ENCODE data around the gene TBX2. TPM values are rescaled to one million over a fixed set of nuclear protein-coding genes. Genes with fewer than 3 reads are reported as not detected.

The TBX2 gene
- total and polyA plus RNA-seq, 10 of the 15 experiments (the other 5 are each of a cell fraction or from before 2014, with no cell fraction given): 0.13 TPM; not detected in 9

- no peak for TF ChIP-seq USF2 (IDR thresholded peaks at IDR 0.05; ENCODE audit: borderline replicate concordance, low read depth, low read length)
Measured at GRCh38 chr17:61416540-61417363, 17.1 kb downstream of the TBX2 start (continued).

GRCh38 chr17:61418449-61418848, 18.8 kb downstream of the TBX2 start:
- RAD21 ChIA-PET (ENCODE audit: unreplicated experiment): no interaction called here
- intact Hi-C loops (cut with micrococcal nuclease; ENCODE audit: unreplicated experiment) (loop anchor here (5.0 kb wide), 1 partner anchor 689 kb away; no protein-coding TSS in a partner anchor), in situ Hi-C loops (cut with MboI) (loop anchor here (5.0 to 10.0 kb wide), 2 partner anchors 419 to 686 kb away; no protein-coding TSS in a partner anchor)
- ATAC-seq: no peak
- Histone ChIP-seq H3K27ac (ENCODE audit: control insufficient read depth, insufficient read depth) (no peak overlapping the region), H4K20me1 (ENCODE audit: control insufficient read depth, insufficient read depth) (no peaks in the 10 kb centered on the region), H2AFZ (ENCODE audit: control insufficient read depth, low read depth, low read length) (no peak overlapping the region), H3K27me3 (replicated peaks in 1 of 2; ENCODE audit: control insufficient read depth in 2 of 2, insufficient read depth in 2 of 2, low read length in 1 of 2) (peaks cover under 1 to 2% of the 10 kb centered on the region in 2 experiments; a peak in 2 of 4 replicates), H3K36me3 (ENCODE audit: control insufficient read depth in 2 of 2, insufficient read depth in 2 of 2, low read length in 1 of 2) (no peaks in the 10 kb centered on the region), H3K79me2 (ENCODE audit: control insufficient read depth, insufficient read depth, low read length) (no peaks in the 10 kb centered on the region), H3K9ac (ENCODE audit: control insufficient read depth, insufficient read depth, low read length) (no peak overlapping the region), H3K4me1 (ENCODE audit: control insufficient read depth, insufficient read depth, low read length) (no peaks in the 10 kb centered on the region), H3K4me2 (ENCODE audit: control insufficient read depth, insufficient read depth) (no peak overlapping the region), H3K9me3 (replicated peaks; ENCODE audit: control insufficient read depth, insufficient read depth, low read length) (peaks cover 1% of the 10 kb centered on the region; the same call in 1 of the 3 replicates), H3K4me3 (no peak overlapping the region)
- POLR2A ChIA-PET: interaction anchor here (0.6 kb wide), 1 partner anchor 645 kb away, joined by 3 read pairs; no protein-coding TSS in a partner anchor
- FAIRE-seq: no peak
- SMC1A ChIA-PET (ENCODE audit: uncharacterized antibody, unreplicated experiment): interaction anchor here (1.4 kb wide), 1 partner anchor 10 kb away, joined by 3 read pairs; no protein-coding TSS in a partner anchor
- DNase-seq (ENCODE audit: low read depth, low spot score): no peak
- 22% methylated on average over 2 of the region's 2 CpGs for WGBS (ENCODE audit: insufficient coverage, insufficient replicate concordance, low lambda C conversion rate, missing lambda C conversion rate)
- CTCF ChIA-PET: interaction anchor here (0.8 to 1.1 kb wide), 2 partner anchors 16 to 19 kb away, joined by 3 read pairs; no protein-coding TSS in a partner anchor
- BruUV-seq (replicated peaks): no TSS peak
- no peak for TF ChIP-seq ATF7 (IDR thresholded peaks at IDR 0.05; ENCODE audit: low read depth)
- TF ChIP-seq TAF1 (IDR thresholded peaks at IDR 0.05; ENCODE audit: borderline replicate concordance, low read depth, low read length): no peak
- TF ChIP-seq ESRRA (IDR thresholded peaks at IDR 0.05; ENCODE audit: low read length): no peak
- no peak for TF ChIP-seq RAD21 (IDR thresholded peaks at IDR 0.05; ENCODE audit: insufficient read depth, low read depth, low read length)
- no peak for TF ChIP-seq CHD4 (IDR thresholded peaks at IDR 0.05)
- no peak for TF ChIP-seq SPI1 (IDR thresholded peaks at IDR 0.05; ENCODE audit: borderline replicate concordance, insufficient read depth, low read depth, low read length)
- TF ChIP-seq ZBTB11 (CRISPR knock-in tag; IDR thresholded peaks at IDR 0.05): no peak
- TF ChIP-seq ZNF217 (IDR thresholded peaks at IDR 0.05): no peak
- TF ChIP-seq ZBTB40 (IDR thresholded peaks at IDR 0.05; ENCODE audit: borderline replicate concordance): no peak
